Caco-2 (cell line): ENCODE measurements around the gene EPHB2. TPM values are rescaled to one million over a fixed set of nuclear protein-coding genes. Genes with fewer than 3 reads are reported as not detected.

ENCODE experiments used
- BruUV-seq: library from RNA; stranded (reverse); fragments of 400-500 nt; replicated peaks from 2 replicates; lab custom pipeline; 2021; lab: Mats Ljungman, UMichigan
- CTCF ChIA-PET: fragments of 300-600 bp; sonication (Branson Sonifier 250); formaldehyde crosslinking; loops from one replicate; lab custom pipeline; 2022; ENCODE audit warnings: antibody characterized with exemption; lab: Charles Lee
- POLR2A ChIA-PET: fragments of 300-600 bp; sonication (Branson Sonifier 250); formaldehyde crosslinking; loops from one replicate; lab custom pipeline; 2022; ENCODE audit warnings: antibody characterized with exemption; lab: Charles Lee
- DNase-seq, 2 experiments: peaks; one replicate each; pipeline versions ENCODE4 v3.0.0 to v3.0.0-alpha.2; 2020 to 2022
- H3K27me3 ChIP-seq: replicated peaks from 2 replicates; pipeline ENCODE4 v1.6.0; 2011; ENCODE audit warnings: low read length; ENCODE audit not compliant: control insufficient read depth, insufficient read depth
- H3K36me3 ChIP-seq: 2 replicates; pipeline ENCODE4 v1.5.1; 2011; ENCODE audit warnings: low read length; ENCODE audit not compliant: control insufficient read depth, insufficient read depth
- H3K4me1 ChIP-seq: fragments of 250-450 bp; sonication (Bioruptor Pico); 2 replicates; pipeline ENCODE4 v1.5.1; 2020; ENCODE audit warnings: mild to moderate bottlenecking
- H3K4me3 ChIP-seq: 2 replicates; pipeline ENCODE4 v1.5.1; 2011; ENCODE audit warnings: low read depth, mild to moderate bottlenecking, control low read depth, low read length
- H3K9me3 ChIP-seq: fragments of 250-450 bp; sonication (Bioruptor Pico); 2 replicates; pipeline ENCODE4 v1.5.1; 2020; ENCODE audit warnings: mild to moderate bottlenecking, moderate library complexity
- H3K27ac Mint-ChIP-seq: one replicate; pipeline ENCODE4 v1.8.0; 2022; ENCODE audit warnings: mixed read lengths; ENCODE audit not compliant: unreplicated experiment
- H3K27me3 Mint-ChIP-seq: one replicate; pipeline ENCODE4 v1.8.0; 2022; ENCODE audit warnings: mixed read lengths; ENCODE audit not compliant: insufficient read depth, unreplicated experiment
- H3K36me3 Mint-ChIP-seq: one replicate; pipeline ENCODE4 v1.8.0; 2022; ENCODE audit warnings: mild to moderate bottlenecking, mixed read lengths; ENCODE audit not compliant: insufficient read depth, unreplicated experiment
- H3K4me1 Mint-ChIP-seq: one replicate; pipeline ENCODE4 v1.8.0; 2022; ENCODE audit warnings: low read depth, mixed read lengths; ENCODE audit not compliant: unreplicated experiment
- H3K4me3 Mint-ChIP-seq: one replicate; pipeline ENCODE4 v1.8.0; 2022; ENCODE audit warnings: mild to moderate bottlenecking, moderate library complexity, mixed read lengths; ENCODE audit not compliant: unreplicated experiment
- H3K9me3 Mint-ChIP-seq: one replicate; pipeline ENCODE4 v1.8.0; 2022; ENCODE audit warnings: mixed read lengths; ENCODE audit not compliant: unreplicated experiment
- CTCF ChIP-seq, 2 experiments: fragments of 200-600 bp in 1 of 2; IDR thresholded peaks; 1 replicate in 1 of 2; 2 replicates in 1 of 2; pipeline versions ENCODE4 v1.5.1 to v1.8.0; 2011 to 2022; ENCODE audit warnings: antibody characterized with exemption in 1 of 2, control low read depth in 1 of 2, inconsistent platforms in 1 of 2, low read depth in 1 of 2, low read length in 1 of 2, mild to moderate bottlenecking in 1 of 2, moderate library complexity in 1 of 2; ENCODE audit not compliant: insufficient read depth in 1 of 2, severe bottlenecking in 1 of 2, unreplicated experiment in 1 of 2
- intact Hi-C: fragments of 100-400 bp; cut with micrococcal nuclease; formaldehyde crosslinking; loops from one replicate; pipeline ENCODE4 v1.10.0; 2022; ENCODE audit not compliant: unreplicated experiment
- total RNA-seq: library from RNA; stranded (reverse); gene quantifications from 2 replicates; pipeline ENCODE4 v1.2.3, GENCODE V29; 2022

The EPHB2 gene
- total RNA-seq, 1 experiment from 2014 or later, result 30.1 TPM

DNA sequence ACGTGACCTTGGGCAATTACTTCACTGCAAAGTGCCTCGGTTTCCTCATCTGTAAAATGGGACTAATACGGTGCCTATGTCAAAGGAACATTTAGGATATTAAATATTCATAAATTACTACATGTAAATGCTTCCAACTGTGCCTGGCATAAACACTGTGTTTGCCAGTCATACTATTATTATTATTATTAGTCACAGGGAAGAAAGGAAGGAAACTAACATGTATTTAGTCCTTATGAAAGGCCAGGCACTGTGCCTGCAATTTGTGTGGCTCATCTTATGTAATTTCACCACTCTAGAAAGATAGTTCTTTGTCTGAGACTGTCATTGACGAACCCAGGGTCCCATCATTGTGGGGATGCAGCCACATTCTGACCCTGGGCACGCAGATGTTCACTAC lies 45.0 kb downstream of the EPHB2 start:
- H3K4me1 ChIP-seq, result no peaks in the 10 kb centered on the region; the same call in 1 of the 2 replicates
- H3K9me3 ChIP-seq, result no peaks in the 10 kb centered on the region
- BruUV-seq, result no TSS peak
- H3K9me3 Mint-ChIP-seq, result no peaks in the 10 kb centered on the region
- DNase-seq, result no peak
- no peak overlapping the region for H3K27ac Mint-ChIP-seq
- H3K36me3 ChIP-seq, result no peaks in the 10 kb centered on the region; the same call in 1 of the 2 replicates
- H3K27me3 Mint-ChIP-seq, result no peaks in the 10 kb centered on the region
- H3K36me3 Mint-ChIP-seq, result no peaks in the 10 kb centered on the region
- H3K4me3 Mint-ChIP-seq, result no peak overlapping the region
- peaks cover 4% of the 10 kb centered on the region for H3K4me1 Mint-ChIP-seq
- intact Hi-C loops, result no loop called here
- H3K27me3 ChIP-seq, result no peaks in the 10 kb centered on the region
- POLR2A ChIA-PET, result no interaction called here
- CTCF ChIA-PET, result no interaction called here
- no peak overlapping the region for H3K4me3 ChIP-seq
- no peak for TF ChIP-seq CTCF (IDR thresholded peaks at IDR 0.05; ENCODE audit: insufficient read depth in 1 of 2, low read depth in 1 of 2, low read length in 1 of 2, severe bottlenecking in 1 of 2, unreplicated experiment in 1 of 2)

DNA sequence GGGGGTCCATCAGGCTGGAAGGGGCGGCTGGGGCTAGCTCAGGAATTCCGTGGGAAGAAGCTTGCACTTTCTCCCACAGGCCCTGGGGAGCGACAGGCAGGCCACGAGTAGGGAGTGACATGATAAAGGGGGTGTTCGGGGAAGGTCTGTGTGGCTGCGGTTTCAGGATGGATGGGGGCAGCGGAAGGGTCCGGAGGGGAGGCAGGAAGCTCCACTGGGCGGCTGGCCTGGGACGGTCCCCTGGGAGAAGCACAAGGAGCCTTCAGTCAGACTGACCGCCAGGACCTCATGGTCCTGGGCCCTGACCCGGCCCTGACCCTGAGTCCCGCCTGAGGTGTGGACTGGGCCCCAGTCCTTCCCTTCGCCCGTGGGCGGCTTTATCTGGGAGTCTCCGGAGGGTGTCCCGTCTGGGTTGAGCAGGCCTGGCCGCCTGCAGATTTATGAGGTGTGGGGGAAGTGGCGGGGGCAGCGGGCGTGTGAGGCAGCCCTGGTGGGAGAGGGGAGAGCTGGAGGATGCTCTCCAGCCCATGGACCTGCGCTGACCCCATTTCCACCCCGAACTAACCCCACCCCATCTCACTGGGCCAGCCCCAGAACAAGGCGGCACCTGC lies 45.6 kb downstream of the EPHB2 start:
- intact Hi-C loops, result no loop called here
- Mint-ChIP-seq H3K9me3 (no peaks in the 10 kb centered on the region), H3K4me1 (no peaks in the 10 kb centered on the region), H3K4me3 (no peak overlapping the region), H3K36me3 (peaks cover 5% of the 10 kb centered on the region), H3K27me3 (no peaks in the 10 kb centered on the region), H3K27ac (no peak overlapping the region)
- Histone ChIP-seq H3K27me3 (no peaks in the 10 kb centered on the region), H3K9me3 (no peaks in the 10 kb centered on the region), H3K4me3 (no peak overlapping the region), H3K36me3 (no peaks in the 10 kb centered on the region; the same call in 1 of the 2 replicates), H3K4me1 (no peaks in the 10 kb centered on the region)
- BruUV-seq, result no TSS peak
- CTCF ChIA-PET, result no interaction called here
- TF ChIP-seq CTCF (IDR thresholded peaks at IDR 0.05; ENCODE audit: insufficient read depth in 1 of 2, low read depth in 1 of 2, low read length in 1 of 2, severe bottlenecking in 1 of 2, unreplicated experiment in 1 of 2), result no peak
- no peak for DNase-seq
- POLR2A ChIA-PET, result no interaction called here

DNA sequence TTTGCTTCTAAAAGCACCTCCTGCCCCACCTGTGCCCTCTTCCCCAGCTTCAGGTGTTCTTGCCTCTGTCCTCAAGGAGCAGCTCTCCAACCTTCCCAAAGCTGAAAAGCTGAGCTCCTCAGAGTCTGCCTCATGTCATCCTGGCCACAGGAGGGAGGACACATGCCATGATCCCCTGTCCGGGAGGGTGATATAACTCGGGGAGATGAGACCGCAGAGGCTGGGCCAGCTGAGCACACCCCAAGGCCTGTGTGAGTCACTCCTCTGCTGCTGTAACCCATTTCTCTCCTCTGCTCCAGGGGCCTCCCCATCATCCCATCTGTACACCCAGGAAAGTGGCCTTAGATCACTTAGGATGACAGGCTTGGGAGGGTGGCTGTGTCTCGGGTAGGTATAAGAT lies 49.8 kb downstream of the EPHB2 start:
- POLR2A ChIA-PET, result interaction anchor here (0.6 kb wide), 1 partner anchor 15 kb away, joined by 3 read pairs; no protein-coding TSS in a partner anchor
- H3K4me3 ChIP-seq, result no peak overlapping the region
- no peaks in the 10 kb centered on the region for H3K9me3 Mint-ChIP-seq
- H3K27me3 Mint-ChIP-seq, result no peaks in the 10 kb centered on the region
- no peaks in the 10 kb centered on the region for H3K27me3 ChIP-seq
- no peaks in the 10 kb centered on the region for H3K36me3 ChIP-seq
- no peak overlapping the region for H3K27ac Mint-ChIP-seq
- H3K36me3 Mint-ChIP-seq, result peaks cover 5% of the 10 kb centered on the region
- H3K4me3 Mint-ChIP-seq, result no peak overlapping the region
- no peaks in the 10 kb centered on the region for H3K4me1 ChIP-seq
- CTCF ChIA-PET, result no interaction called here
- no peaks in the 10 kb centered on the region for H3K9me3 ChIP-seq
- no peak for TF ChIP-seq CTCF (IDR thresholded peaks at IDR 0.05; ENCODE audit: insufficient read depth in 1 of 2, low read depth in 1 of 2, low read length in 1 of 2, severe bottlenecking in 1 of 2, unreplicated experiment in 1 of 2)
- BruUV-seq, result no TSS peak
- DNase-seq, result no peak
- H3K4me1 Mint-ChIP-seq, result no peaks in the 10 kb centered on the region
- intact Hi-C loops, result no loop called here
